Measurements from ENCODE around the gene NKAIN4. TPM values are rescaled to one million over a fixed set of nuclear protein-coding genes. Genes with fewer than 3 reads are reported as not detected.

NKAIN4 gene
- total RNA-seq, 4 donors from 2014 or later = 0.79 TPM; not detected in 3

DNA sequence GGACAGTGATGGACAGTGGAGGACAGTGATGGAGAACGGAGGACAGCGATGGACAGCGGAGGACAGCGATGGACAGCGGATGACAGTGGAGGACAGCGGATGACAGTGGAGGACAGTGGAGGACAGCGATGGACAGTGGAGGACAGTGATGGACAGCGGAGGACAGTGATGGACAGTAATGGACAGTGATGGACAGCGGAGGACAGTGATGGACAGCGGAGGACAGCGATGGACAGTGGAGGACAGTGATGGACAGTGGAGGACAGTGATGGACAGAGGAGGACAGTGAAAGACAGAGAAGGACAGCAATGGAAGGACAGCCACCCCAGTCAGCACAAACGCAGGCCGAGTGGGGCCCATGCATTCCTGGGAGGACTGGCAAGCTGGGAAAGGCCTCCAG, 3.4 kb upstream of the NKAIN4 start:
- Histone ChIP-seq H3K27ac (no peak overlapping the region), H3K36me3 (no peaks in the 10 kb centered on the region), H3K4me3 (no peak overlapping the region), H3K4me1 (peaks cover 0 to 16% (median 10%) of the 10 kb centered on the region in 4 donors), H3K27me3 (peaks cover 60% of the 10 kb centered on the region), H3K9me3 (no peaks in the 10 kb centered on the region)
- in situ Hi-C loops (cut with MboI; ENCODE audit: low pct_ligation_motif_present in 1 of 4, low pct_unique_long_range_greater_than_20kb in 1 of 4, low sequenced_read_pairs in 3 of 4) (no loop called here), intact Hi-C loops (cut with DNase I; ENCODE audit: low total_unique reads) (no loop called here)
- WGBS, 2 donors (ENCODE audit: low coverage in 1 of 2) = 85 to 88% methylated on average over 6 to 13 of the region's 13 CpGs
- TF ChIP-seq, protein P1, sequence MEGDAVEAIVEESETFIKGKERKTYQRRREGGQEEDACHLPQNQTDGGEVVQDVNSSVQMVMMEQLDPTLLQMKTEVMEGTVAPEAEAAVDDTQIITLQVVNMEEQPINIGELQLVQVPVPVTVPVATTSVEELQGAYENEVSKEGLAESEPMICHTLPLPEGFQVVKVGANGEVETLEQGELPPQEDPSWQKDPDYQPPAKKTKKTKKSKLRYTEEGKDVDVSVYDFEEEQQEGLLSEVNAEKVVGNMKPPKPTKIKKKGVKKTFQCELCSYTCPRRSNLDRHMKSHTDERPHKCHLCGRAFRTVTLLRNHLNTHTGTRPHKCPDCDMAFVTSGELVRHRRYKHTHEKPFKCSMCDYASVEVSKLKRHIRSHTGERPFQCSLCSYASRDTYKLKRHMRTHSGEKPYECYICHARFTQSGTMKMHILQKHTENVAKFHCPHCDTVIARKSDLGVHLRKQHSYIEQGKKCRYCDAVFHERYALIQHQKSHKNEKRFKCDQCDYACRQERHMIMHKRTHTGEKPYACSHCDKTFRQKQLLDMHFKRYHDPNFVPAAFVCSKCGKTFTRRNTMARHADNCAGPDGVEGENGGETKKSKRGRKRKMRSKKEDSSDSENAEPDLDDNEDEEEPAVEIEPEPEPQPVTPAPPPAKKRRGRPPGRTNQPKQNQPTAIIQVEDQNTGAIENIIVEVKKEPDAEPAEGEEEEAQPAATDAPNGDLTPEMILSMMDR (IDR thresholded peaks at IDR 0.05) = no peak
- no peak for TF ChIP-seq POLR2AphosphoS5 (IDR thresholded peaks at IDR 0.05)
- TF ChIP-seq EP300 (IDR thresholded peaks at IDR 0.05; ENCODE audit: low read depth) = no peak
- no peak for TF ChIP-seq POLR2A (IDR thresholded peaks at IDR 0.05)
- no peak for DNase-seq

DNA sequence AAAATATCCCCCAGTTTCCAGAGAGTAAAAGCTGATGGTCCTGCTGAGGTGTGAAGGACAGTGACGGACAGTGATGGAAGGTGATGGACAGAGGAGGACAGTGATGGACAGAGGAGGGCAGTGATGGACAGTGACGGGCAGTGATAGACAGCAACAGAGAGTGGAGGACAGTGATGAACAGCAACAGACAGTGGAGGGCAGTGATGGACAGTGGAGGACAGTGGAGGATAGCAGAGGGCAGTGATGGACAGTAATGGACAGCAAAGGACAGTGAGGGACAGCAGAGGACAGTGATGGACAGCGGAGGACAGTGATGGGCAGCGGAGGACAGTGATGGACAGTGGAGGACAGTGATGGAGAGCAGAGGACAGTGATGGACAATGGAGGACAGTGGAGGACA, 2.7 kb upstream of the NKAIN4 start:
- no peak overlapping the region for H3K4me3 ChIP-seq
- no peak overlapping the region for H3K27ac ChIP-seq
- in situ Hi-C loops (cut with MboI; ENCODE audit: low pct_ligation_motif_present in 1 of 4, low pct_unique_long_range_greater_than_20kb in 1 of 4, low sequenced_read_pairs in 3 of 4) = no loop called here
- no peak for DNase-seq
- TF ChIP-seq EP300 (IDR thresholded peaks at IDR 0.05; ENCODE audit: low read depth) = no peak
- TF ChIP-seq, protein P1 (IDR thresholded peaks at IDR 0.05) = no peak
- no peak for TF ChIP-seq POLR2A (IDR thresholded peaks at IDR 0.05)
- no peak for TF ChIP-seq POLR2AphosphoS5 (IDR thresholded peaks at IDR 0.05)
- no peaks in the 10 kb centered on the region for H3K36me3 ChIP-seq
- H3K4me1 ChIP-seq = peaks cover 0 to 16% (median 10%) of the 10 kb centered on the region in 4 donors
- WGBS, 2 donors (ENCODE audit: low coverage in 1 of 2) = 76 to 93% methylated on average over 3 to 4 of the region's 4 CpGs
- intact Hi-C loops (cut with DNase I; ENCODE audit: low total_unique reads) = no loop called here
- H3K27me3 ChIP-seq = peaks cover 61% of the 10 kb centered on the region
- H3K9me3 ChIP-seq = no peaks in the 10 kb centered on the region

DNA sequence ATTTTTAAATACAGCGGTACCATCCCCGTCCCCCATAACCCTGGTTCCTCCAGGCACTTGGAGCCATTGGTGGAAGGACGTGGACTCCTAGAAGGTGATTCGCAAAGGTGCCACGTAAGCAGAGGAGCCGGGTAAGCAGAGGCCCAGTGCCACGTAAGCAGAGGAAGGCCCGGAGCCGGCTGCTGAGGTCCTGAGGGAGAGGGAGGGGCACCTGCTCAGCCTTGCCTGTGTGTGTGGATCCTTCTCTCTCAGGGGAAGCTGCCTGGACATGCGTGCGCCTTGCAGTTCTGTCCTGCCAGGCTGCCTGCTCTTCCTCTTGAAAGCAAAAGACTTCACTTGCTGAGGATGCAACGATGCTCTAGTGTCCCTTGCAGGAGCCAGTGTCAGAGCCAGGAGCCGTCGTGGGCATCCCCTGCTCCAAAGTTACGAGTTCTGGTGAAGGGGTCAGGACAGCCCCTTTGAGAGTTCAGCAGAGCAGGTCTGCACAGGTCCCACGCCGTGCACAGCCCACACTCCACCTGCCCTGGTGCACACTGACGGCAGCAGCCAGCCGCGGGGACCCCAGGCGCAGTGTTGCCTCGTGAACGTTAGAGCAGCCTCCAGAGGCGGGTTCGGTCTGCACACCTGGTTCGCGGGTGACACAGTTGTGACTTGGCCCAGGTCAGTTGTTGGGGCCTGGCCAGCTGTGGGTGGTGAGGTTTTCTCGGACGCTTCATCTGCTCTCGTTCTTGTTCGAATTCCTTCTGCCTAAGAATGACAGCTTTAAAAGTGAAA, 1.9 kb upstream of the NKAIN4 start:
- H3K4me3 ChIP-seq = no peak overlapping the region
- H3K36me3 ChIP-seq = no peaks in the 10 kb centered on the region
- H3K27ac ChIP-seq = no peak overlapping the region
- in situ Hi-C loops (cut with MboI; ENCODE audit: low pct_ligation_motif_present in 1 of 4, low pct_unique_long_range_greater_than_20kb in 1 of 4, low sequenced_read_pairs in 3 of 4) = no loop called here
- no peak for DNase-seq
- TF ChIP-seq, protein P1 (IDR thresholded peaks at IDR 0.05) = no peak
- no peak for TF ChIP-seq EP300 (IDR thresholded peaks at IDR 0.05; ENCODE audit: low read depth)
- TF ChIP-seq POLR2AphosphoS5 (IDR thresholded peaks at IDR 0.05) = no peak
- no peak for TF ChIP-seq POLR2A (IDR thresholded peaks at IDR 0.05)
- WGBS, 2 donors (ENCODE audit: low coverage in 1 of 2) = 56 to 60% methylated on average over 9 to 31 of the region's 31 CpGs
- no peaks in the 10 kb centered on the region for H3K9me3 ChIP-seq
- H3K27me3 ChIP-seq = peaks cover 61% of the 10 kb centered on the region
- peaks cover 0 to 16% (median 10%) of the 10 kb centered on the region in 4 donors for H3K4me1 ChIP-seq
- intact Hi-C loops (cut with DNase I; ENCODE audit: low total_unique reads) = no loop called here

DNA sequence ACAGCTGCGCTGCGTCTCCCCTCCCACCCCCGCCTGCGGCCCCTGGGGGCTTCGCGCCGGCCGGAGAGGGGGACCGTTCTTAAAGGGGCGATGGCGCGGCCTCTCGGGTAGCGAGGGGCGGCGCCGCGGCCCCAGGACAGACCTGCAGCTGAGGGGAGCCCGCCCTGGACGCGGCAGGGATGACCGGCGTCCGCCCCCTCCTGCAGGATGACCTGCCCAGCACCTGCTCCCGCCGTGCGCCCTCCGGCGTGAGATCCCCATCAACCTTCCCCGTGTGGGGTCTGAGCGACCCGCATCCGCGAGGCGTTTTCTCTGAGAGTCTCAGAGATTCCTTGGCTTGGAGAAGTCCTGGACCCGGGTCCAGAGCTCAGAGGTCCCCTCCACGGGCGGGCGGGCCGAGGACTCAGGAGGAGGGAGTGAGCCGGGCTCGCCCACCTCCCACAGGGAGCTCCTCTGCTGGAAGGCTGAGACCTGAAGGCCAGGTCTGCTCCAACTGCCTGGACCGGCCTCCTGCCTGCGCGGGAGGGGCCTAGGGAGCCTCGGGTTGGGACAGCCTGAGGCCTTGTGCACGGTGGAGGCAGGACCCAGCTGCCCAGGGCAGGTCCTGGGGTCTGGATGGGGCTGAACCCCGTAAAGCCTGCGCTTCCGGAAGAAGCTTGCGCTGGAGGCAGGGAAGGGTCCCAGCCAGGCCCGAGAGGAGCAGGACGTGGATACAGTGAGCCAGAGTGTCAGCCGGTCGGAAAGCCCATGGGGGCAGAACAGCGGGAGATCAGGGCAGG, 532 bp upstream of the NKAIN4 start:
- DNase-seq = no peak
- Histone ChIP-seq H3K4me1 (peaks cover 0 to 16% (median 10%) of the 10 kb centered on the region in 4 donors), H3K36me3 (no peaks in the 10 kb centered on the region), H3K27ac (no peak overlapping the region), H3K27me3 (peaks cover 60% of the 10 kb centered on the region), H3K9me3 (no peaks in the 10 kb centered on the region), H3K4me3 (no peak overlapping the region)
- in situ Hi-C loops (cut with MboI; ENCODE audit: low pct_ligation_motif_present in 1 of 4, low pct_unique_long_range_greater_than_20kb in 1 of 4, low sequenced_read_pairs in 3 of 4) (no loop called here), intact Hi-C loops (cut with DNase I; ENCODE audit: low total_unique reads) (no loop called here)
- TF ChIP-seq EP300 (IDR thresholded peaks at IDR 0.05; ENCODE audit: low read depth) (no peak), POLR2AphosphoS5 (IDR thresholded peaks at IDR 0.05) (no peak), POLR2A (IDR thresholded peaks at IDR 0.05) (no peak)
- TF ChIP-seq, protein P1 (IDR thresholded peaks at IDR 0.05) = no peak
- WGBS, 2 donors (ENCODE audit: low coverage in 1 of 2) = 33% methylated on average over 38 of the region's 56 CpGs; no CpG with 5 or more reads in 1 of the 2 donors

Measured in transverse colon (tissue), 4 donors.